Measurements from ENCODE around the gene OR52A5.
"Not testable (repeated sequence)": the region's sequence is repeated elsewhere in the genome, so short reads cannot be mapped to it uniquely, and the experiment has no call there.

DNA sequence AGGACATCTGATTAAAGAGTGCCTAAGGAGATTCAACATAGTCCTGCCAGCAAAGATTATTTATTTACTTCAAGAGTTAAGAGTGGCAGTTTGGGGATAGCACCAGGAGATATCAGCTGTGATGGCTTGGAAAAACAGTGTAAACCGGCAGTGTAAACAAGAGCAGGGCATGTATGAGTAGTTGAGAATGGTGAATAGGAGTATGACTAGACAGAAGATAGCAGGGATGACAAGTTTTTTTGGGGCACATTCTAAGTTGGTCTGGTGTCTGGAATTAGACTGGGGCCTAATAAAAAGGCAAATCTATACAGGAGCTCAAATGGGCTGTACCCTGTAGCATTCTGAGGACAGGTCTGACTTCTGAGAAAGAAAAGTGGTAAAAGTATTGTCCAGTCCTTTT is 22.9 kb upstream of the OR52A5 start:
- not testable (repeated sequence) for TF ChIP-seq GATA2 (CRISPR knock-in tag; IDR thresholded peaks at IDR 0.05); EP300 (IDR thresholded peaks at IDR 0.05; ENCODE audit: borderline replicate concordance in 1 of 2, low read depth in 1 of 2, low read length in 1 of 2); TAF1 (IDR thresholded peaks at IDR 0.05; ENCODE audit: borderline replicate concordance, low read depth, low read length); POLR2AphosphoS5 (IDR thresholded peaks at IDR 0.05; ENCODE audit: low read depth, low read length); FOXJ3 (CRISPR knock-in tag; IDR thresholded peaks at IDR 0.05); EZH2phosphoT487 (IDR thresholded peaks at IDR 0.05; ENCODE audit: borderline replicate concordance, low read depth); TCF12 (IDR thresholded peaks at IDR 0.05); RCOR1 (IDR thresholded peaks at IDR 0.05; ENCODE audit: low read length)
- TF ChIP-seq, protein P1, sequence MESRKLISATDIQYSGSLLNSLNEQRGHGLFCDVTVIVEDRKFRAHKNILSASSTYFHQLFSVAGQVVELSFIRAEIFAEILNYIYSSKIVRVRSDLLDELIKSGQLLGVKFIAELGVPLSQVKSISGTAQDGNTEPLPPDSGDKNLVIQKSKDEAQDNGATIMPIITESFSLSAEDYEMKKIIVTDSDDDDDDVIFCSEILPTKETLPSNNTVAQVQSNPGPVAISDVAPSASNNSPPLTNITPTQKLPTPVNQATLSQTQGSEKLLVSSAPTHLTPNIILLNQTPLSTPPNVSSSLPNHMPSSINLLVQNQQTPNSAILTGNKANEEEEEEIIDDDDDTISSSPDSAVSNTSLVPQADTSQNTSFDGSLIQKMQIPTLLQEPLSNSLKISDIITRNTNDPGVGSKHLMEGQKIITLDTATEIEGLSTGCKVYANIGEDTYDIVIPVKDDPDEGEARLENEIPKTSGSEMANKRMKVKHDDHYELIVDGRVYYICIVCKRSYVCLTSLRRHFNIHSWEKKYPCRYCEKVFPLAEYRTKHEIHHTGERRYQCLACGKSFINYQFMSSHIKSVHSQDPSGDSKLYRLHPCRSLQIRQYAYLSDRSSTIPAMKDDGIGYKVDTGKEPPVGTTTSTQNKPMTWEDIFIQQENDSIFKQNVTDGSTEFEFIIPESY (IDR thresholded peaks at IDR 0.05; ENCODE audit: borderline replicate concordance, low read depth), result not testable (repeated sequence)
- TF ChIP-seq, protein P2, sequence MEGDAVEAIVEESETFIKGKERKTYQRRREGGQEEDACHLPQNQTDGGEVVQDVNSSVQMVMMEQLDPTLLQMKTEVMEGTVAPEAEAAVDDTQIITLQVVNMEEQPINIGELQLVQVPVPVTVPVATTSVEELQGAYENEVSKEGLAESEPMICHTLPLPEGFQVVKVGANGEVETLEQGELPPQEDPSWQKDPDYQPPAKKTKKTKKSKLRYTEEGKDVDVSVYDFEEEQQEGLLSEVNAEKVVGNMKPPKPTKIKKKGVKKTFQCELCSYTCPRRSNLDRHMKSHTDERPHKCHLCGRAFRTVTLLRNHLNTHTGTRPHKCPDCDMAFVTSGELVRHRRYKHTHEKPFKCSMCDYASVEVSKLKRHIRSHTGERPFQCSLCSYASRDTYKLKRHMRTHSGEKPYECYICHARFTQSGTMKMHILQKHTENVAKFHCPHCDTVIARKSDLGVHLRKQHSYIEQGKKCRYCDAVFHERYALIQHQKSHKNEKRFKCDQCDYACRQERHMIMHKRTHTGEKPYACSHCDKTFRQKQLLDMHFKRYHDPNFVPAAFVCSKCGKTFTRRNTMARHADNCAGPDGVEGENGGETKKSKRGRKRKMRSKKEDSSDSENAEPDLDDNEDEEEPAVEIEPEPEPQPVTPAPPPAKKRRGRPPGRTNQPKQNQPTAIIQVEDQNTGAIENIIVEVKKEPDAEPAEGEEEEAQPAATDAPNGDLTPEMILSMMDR (IDR thresholded peaks at IDR 0.05), result not testable (repeated sequence)
- TF ChIP-seq, protein P3, sequence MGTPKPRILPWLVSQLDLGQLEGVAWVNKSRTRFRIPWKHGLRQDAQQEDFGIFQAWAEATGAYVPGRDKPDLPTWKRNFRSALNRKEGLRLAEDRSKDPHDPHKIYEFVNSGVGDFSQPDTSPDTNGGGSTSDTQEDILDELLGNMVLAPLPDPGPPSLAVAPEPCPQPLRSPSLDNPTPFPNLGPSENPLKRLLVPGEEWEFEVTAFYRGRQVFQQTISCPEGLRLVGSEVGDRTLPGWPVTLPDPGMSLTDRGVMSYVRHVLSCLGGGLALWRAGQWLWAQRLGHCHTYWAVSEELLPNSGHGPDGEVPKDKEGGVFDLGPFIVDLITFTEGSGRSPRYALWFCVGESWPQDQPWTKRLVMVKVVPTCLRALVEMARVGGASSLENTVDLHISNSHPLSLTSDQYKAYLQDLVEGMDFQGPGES (IDR thresholded peaks at IDR 0.05; ENCODE audit: low read depth, low read length), result not testable (repeated sequence)
- TF ChIP-seq, protein P4, sequence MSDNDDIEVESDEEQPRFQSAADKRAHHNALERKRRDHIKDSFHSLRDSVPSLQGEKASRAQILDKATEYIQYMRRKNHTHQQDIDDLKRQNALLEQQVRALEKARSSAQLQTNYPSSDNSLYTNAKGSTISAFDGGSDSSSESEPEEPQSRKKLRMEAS (IDR thresholded peaks at IDR 0.05; ENCODE audit: low read depth), result not testable (repeated sequence)

All from SK-N-SH (cell line).